Caco-2 (cell line): ENCODE data around the gene SIRPA. TPM values are rescaled to one million over a fixed set of nuclear protein-coding genes. Genes with fewer than 3 reads are reported as not detected.

Experiments
- BruUV-seq: library from RNA; stranded (reverse); fragments of 400-500 nt; replicated peaks from 2 replicates; lab custom pipeline; 2021; lab: Mats Ljungman, UMichigan
- CTCF ChIA-PET: fragments of 300-600 bp; sonication (Branson Sonifier 250); formaldehyde crosslinking; loops from one replicate; lab custom pipeline; 2022; ENCODE audit warnings: antibody characterized with exemption; lab: Charles Lee
- POLR2A ChIA-PET: fragments of 300-600 bp; sonication (Branson Sonifier 250); formaldehyde crosslinking; loops from one replicate; lab custom pipeline; 2022; ENCODE audit warnings: antibody characterized with exemption; lab: Charles Lee
- DNase-seq, 2 experiments: peaks; one replicate each; pipeline versions ENCODE4 v3.0.0 to v3.0.0-alpha.2; 2020 to 2022
- H3K27me3 ChIP-seq: replicated peaks from 2 replicates; pipeline ENCODE4 v1.6.0; 2011; ENCODE audit warnings: low read length; ENCODE audit not compliant: control insufficient read depth, insufficient read depth
- H3K36me3 ChIP-seq: 2 replicates; pipeline ENCODE4 v1.5.1; 2011; ENCODE audit warnings: low read length; ENCODE audit not compliant: control insufficient read depth, insufficient read depth
- H3K4me1 ChIP-seq: fragments of 250-450 bp; sonication (Bioruptor Pico); 2 replicates; pipeline ENCODE4 v1.5.1; 2020; ENCODE audit warnings: mild to moderate bottlenecking
- H3K4me3 ChIP-seq: 2 replicates; pipeline ENCODE4 v1.5.1; 2011; ENCODE audit warnings: low read depth, mild to moderate bottlenecking, control low read depth, low read length
- H3K9me3 ChIP-seq: fragments of 250-450 bp; sonication (Bioruptor Pico); 2 replicates; pipeline ENCODE4 v1.5.1; 2020; ENCODE audit warnings: mild to moderate bottlenecking, moderate library complexity
- H3K27ac Mint-ChIP-seq: one replicate; pipeline ENCODE4 v1.8.0; 2022; ENCODE audit warnings: mixed read lengths; ENCODE audit not compliant: unreplicated experiment
- H3K27me3 Mint-ChIP-seq: one replicate; pipeline ENCODE4 v1.8.0; 2022; ENCODE audit warnings: mixed read lengths; ENCODE audit not compliant: insufficient read depth, unreplicated experiment
- H3K36me3 Mint-ChIP-seq: one replicate; pipeline ENCODE4 v1.8.0; 2022; ENCODE audit warnings: mild to moderate bottlenecking, mixed read lengths; ENCODE audit not compliant: insufficient read depth, unreplicated experiment
- H3K4me1 Mint-ChIP-seq: one replicate; pipeline ENCODE4 v1.8.0; 2022; ENCODE audit warnings: low read depth, mixed read lengths; ENCODE audit not compliant: unreplicated experiment
- H3K4me3 Mint-ChIP-seq: one replicate; pipeline ENCODE4 v1.8.0; 2022; ENCODE audit warnings: mild to moderate bottlenecking, moderate library complexity, mixed read lengths; ENCODE audit not compliant: unreplicated experiment
- H3K9me3 Mint-ChIP-seq: one replicate; pipeline ENCODE4 v1.8.0; 2022; ENCODE audit warnings: mixed read lengths; ENCODE audit not compliant: unreplicated experiment
- intact Hi-C: fragments of 100-400 bp; cut with micrococcal nuclease; formaldehyde crosslinking; loops from one replicate; pipeline ENCODE4 v1.10.0; 2022; ENCODE audit not compliant: unreplicated experiment
- total RNA-seq: library from RNA; stranded (reverse); gene quantifications from 2 replicates; pipeline ENCODE4 v1.2.3, GENCODE V29; 2022
- TF ChIP-seq, protein P1 (sequence below), 2 experiments: fragments of 200-600 bp in 1 of 2; IDR thresholded peaks; 1 replicate in 1 of 2; 2 replicates in 1 of 2; pipeline versions ENCODE4 v1.5.1 to v1.8.0; 2011 to 2022; ENCODE audit warnings: antibody characterized with exemption in 1 of 2, control low read depth in 1 of 2, inconsistent platforms in 1 of 2, low read depth in 1 of 2, low read length in 1 of 2, mild to moderate bottlenecking in 1 of 2, moderate library complexity in 1 of 2; ENCODE audit not compliant: insufficient read depth in 1 of 2, severe bottlenecking in 1 of 2, unreplicated experiment in 1 of 2

The SIRPA gene
- total RNA-seq, 1 experiment from 2014 or later: 33.3 TPM

DNA sequence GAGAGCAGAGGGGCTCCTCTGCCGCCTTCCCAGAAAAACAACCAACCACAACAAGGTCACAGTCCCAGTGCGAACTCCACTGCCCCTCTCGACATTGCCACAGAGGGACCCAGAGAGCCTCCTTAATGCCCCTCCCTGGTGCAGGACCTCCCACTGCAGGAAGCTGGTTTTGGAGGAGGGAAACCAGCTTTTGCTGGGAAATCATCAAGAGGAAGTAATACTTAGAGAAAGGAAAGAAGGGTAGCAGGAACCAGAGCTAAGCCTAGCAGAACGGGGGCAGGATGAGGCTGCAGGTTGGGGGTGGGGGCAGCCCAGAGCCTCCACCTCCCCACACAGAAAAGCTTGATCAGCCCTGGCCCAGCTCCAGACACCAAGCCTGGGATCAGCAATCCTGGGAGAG, 37.7 kb upstream of the SIRPA start:
- Mint-ChIP-seq H3K27ac (no peak overlapping the region), H3K4me1 (peaks cover 41% of the 10 kb centered on the region), H3K9me3 (no peaks in the 10 kb centered on the region), H3K36me3 (no peaks in the 10 kb centered on the region), H3K27me3 (no peaks in the 10 kb centered on the region), H3K4me3 (no peak overlapping the region)
- POLR2A ChIA-PET: no interaction called here
- peaks cover 56% of the 10 kb centered on the region for H3K4me1 ChIP-seq
- H3K9me3 ChIP-seq: no peaks in the 10 kb centered on the region
- intact Hi-C loops: no loop called here
- no peak for DNase-seq
- H3K27me3 ChIP-seq: no peaks in the 10 kb centered on the region
- CTCF ChIA-PET: no interaction called here
- H3K36me3 ChIP-seq: no peaks in the 10 kb centered on the region
- no peak overlapping the region for H3K4me3 ChIP-seq
- BruUV-seq: no TSS peak
- TF ChIP-seq, protein P1, sequence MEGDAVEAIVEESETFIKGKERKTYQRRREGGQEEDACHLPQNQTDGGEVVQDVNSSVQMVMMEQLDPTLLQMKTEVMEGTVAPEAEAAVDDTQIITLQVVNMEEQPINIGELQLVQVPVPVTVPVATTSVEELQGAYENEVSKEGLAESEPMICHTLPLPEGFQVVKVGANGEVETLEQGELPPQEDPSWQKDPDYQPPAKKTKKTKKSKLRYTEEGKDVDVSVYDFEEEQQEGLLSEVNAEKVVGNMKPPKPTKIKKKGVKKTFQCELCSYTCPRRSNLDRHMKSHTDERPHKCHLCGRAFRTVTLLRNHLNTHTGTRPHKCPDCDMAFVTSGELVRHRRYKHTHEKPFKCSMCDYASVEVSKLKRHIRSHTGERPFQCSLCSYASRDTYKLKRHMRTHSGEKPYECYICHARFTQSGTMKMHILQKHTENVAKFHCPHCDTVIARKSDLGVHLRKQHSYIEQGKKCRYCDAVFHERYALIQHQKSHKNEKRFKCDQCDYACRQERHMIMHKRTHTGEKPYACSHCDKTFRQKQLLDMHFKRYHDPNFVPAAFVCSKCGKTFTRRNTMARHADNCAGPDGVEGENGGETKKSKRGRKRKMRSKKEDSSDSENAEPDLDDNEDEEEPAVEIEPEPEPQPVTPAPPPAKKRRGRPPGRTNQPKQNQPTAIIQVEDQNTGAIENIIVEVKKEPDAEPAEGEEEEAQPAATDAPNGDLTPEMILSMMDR (IDR thresholded peaks at IDR 0.05; ENCODE audit: insufficient read depth in 1 of 2, low read depth in 1 of 2, low read length in 1 of 2, severe bottlenecking in 1 of 2, unreplicated experiment in 1 of 2): no peak

DNA sequence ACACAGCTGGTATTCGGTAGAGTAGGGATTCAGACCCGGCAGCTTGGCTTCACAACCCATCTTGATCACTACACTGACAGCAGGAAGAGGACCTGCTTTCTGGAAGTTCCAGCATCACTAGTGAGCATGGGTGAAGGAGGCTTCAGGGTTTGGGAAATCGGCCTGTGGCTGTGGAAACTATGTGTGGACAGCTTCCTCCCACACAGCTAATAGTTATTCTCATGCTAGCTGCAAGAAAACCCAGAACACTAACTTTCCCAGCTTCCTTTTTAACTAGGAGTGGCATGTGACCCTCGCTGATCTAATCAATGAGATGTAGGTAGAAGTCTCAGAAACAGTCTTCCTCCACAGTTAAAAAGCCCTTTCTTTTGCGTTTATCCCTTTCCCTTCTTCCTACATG, 36.3 kb upstream of the SIRPA start:
- Mint-ChIP-seq H3K36me3 (no peaks in the 10 kb centered on the region), H3K4me3 (no peak overlapping the region), H3K9me3 (no peaks in the 10 kb centered on the region), H3K27me3 (no peaks in the 10 kb centered on the region), H3K4me1 (peaks cover 31% of the 10 kb centered on the region), H3K27ac (no peak overlapping the region)
- H3K9me3 ChIP-seq: no peaks in the 10 kb centered on the region
- intact Hi-C loops: no loop called here
- H3K4me1 ChIP-seq: peaks cover 46% of the 10 kb centered on the region
- BruUV-seq: no TSS peak
- H3K36me3 ChIP-seq: no peaks in the 10 kb centered on the region
- H3K4me3 ChIP-seq: no peak overlapping the region
- CTCF ChIA-PET: no interaction called here
- no peaks in the 10 kb centered on the region for H3K27me3 ChIP-seq
- no peak for DNase-seq
- TF ChIP-seq, protein P1 (IDR thresholded peaks at IDR 0.05; ENCODE audit: insufficient read depth in 1 of 2, low read depth in 1 of 2, low read length in 1 of 2, severe bottlenecking in 1 of 2, unreplicated experiment in 1 of 2): no peak
- POLR2A ChIA-PET: no interaction called here

DNA sequence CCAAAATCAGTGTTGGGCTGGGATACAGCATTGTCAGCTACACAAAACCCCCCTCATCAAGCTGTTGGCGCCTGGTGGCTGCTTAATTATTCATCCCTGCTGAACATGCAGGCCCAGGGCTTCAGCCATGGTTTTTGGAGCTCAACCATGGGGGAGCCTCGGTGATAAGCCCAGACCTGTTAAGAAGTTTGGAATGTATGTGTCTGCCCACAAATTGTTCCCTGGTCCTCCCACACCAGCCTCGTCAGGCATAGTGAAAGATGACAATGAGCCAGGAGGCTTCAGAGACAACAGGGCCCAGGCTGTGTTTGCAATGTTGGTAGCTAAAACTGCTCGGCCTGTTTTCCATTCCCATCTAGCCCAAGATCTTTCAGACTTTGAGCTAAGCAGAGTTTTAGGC, 34.8 kb upstream of the SIRPA start:
- BruUV-seq: no TSS peak

More for the DNA sequence above, 34.8 kb upstream of the SIRPA start:
- Histone ChIP-seq H3K9me3 (no peaks in the 10 kb centered on the region), H3K4me1 (peaks cover 30% of the 10 kb centered on the region), H3K4me3 (no peak overlapping the region), H3K27me3 (no peaks in the 10 kb centered on the region), H3K36me3 (no peaks in the 10 kb centered on the region)
- no peaks in the 10 kb centered on the region for H3K9me3 Mint-ChIP-seq
- H3K4me1 Mint-ChIP-seq: peaks cover 18% of the 10 kb centered on the region
- no peaks in the 10 kb centered on the region for H3K36me3 Mint-ChIP-seq
- POLR2A ChIA-PET: no interaction called here
- CTCF ChIA-PET: no interaction called here
- no peaks in the 10 kb centered on the region for H3K27me3 Mint-ChIP-seq
- TF ChIP-seq, protein P1 (IDR thresholded peaks at IDR 0.05; ENCODE audit: insufficient read depth in 1 of 2, low read depth in 1 of 2, low read length in 1 of 2, severe bottlenecking in 1 of 2, unreplicated experiment in 1 of 2): no peak
- intact Hi-C loops: no loop called here
- H3K4me3 Mint-ChIP-seq: no peak overlapping the region
- no peak for DNase-seq
- no peak overlapping the region for H3K27ac Mint-ChIP-seq
